Endothelial cell of umbilical vein (primary cell): ENCODE measurements around the gene DIS3L2. TPM values are rescaled to one million over a fixed set of nuclear protein-coding genes. Genes with fewer than 3 reads are reported as not detected.

Experiments used
- BruUV-seq: library from RNA; stranded (reverse); fragments of 400-500 nt; replicated peaks from 2 replicates; lab custom pipeline; 2021; lab: Mats Ljungman, UMichigan
- CTCF ChIA-PET: fragments of 300-600, 350-600 bp; sonication (Branson Sonifier 250); formaldehyde crosslinking; loops from one replicate; lab custom pipeline; 2021; ENCODE audit warnings: antibody characterized with exemption, inconsistent platforms; lab: Charles Lee
- POLR2A ChIA-PET: fragments of 300-600, 350-600 bp; sonication (Branson Sonifier 250); formaldehyde crosslinking; loops from one replicate; lab custom pipeline; 2021; ENCODE audit warnings: antibody characterized with exemption, inconsistent platforms; lab: Charles Lee
- DNase-seq: peaks from one replicate; pipeline ENCODE4 v3.0.0-alpha.2; 2011; ENCODE audit warnings: low read depth, low spot score
- FAIRE-seq: peaks from 2 replicates; lab custom pipeline; 2011; peaks lifted over from hg19 to GRCh38; lab: Jason Lieb, UNC
- H2AFZ ChIP-seq: 2 replicates; pipeline ENCODE4 v1.6.0; 2012; ENCODE audit warnings: low read depth, low read length, control low read depth, inconsistent platforms
- H3K27ac ChIP-seq: 2 replicates; pipeline ENCODE4 v1.5.1; 2011; ENCODE audit warnings: low read depth, mild to moderate bottlenecking, control low read depth, low read length, moderate library complexity; ENCODE audit not compliant: insufficient read depth
- H3K27me3 ChIP-seq, 2 experiments: 2 replicates each; pipeline versions ENCODE4 v1.6.0 to v1.6.1; 2011; ENCODE audit warnings: low read length in 2 of 2, mixed read lengths in 1 of 2; ENCODE audit not compliant: control insufficient read depth in 2 of 2, insufficient read depth in 2 of 2
- H3K36me3 ChIP-seq, 2 experiments: 2 replicates in 1 of 2; 3 replicates in 1 of 2; pipeline ENCODE4 v1.5.1; 2011; ENCODE audit warnings: low read length in 2 of 2, mild to moderate bottlenecking in 1 of 2, moderate library complexity in 1 of 2; ENCODE audit not compliant: control insufficient read depth in 2 of 2, insufficient read depth in 2 of 2; ENCODE audit errors: extremely low read depth in 1 of 2
- H3K4me1 ChIP-seq: 3 replicates; pipeline ENCODE4 v1.5.1; 2011; ENCODE audit warnings: mild to moderate bottlenecking, low read length; ENCODE audit not compliant: control insufficient read depth, insufficient read depth; ENCODE audit errors: extremely low read depth
- H3K4me2 ChIP-seq: 2 replicates; pipeline ENCODE4 v1.6.1; 2011; ENCODE audit warnings: low read length, control low read depth, mixed read lengths; ENCODE audit not compliant: insufficient read depth
- H3K4me3 ChIP-seq, 3 experiments: fragments of 200-600 bp in 1 of 3; sonication (generic), shearing (Covaris generic) in 1 of 3; replicated peaks in 1 of 3; 2 replicates each; pipeline ENCODE4 v1.5.1; 2011 to 2016; ENCODE audit warnings: control low read depth in 3 of 3, low read length in 3 of 3, mild to moderate bottlenecking in 2 of 3, inconsistent platforms in 1 of 3, low read depth in 1 of 3, moderate library complexity in 1 of 3; ENCODE audit not compliant: insufficient read depth in 1 of 3
- H3K79me2 ChIP-seq: 2 replicates; pipeline ENCODE4 v1.6.0; 2012; ENCODE audit warnings: low read length, inconsistent platforms; ENCODE audit not compliant: control insufficient read depth, insufficient read depth
- H3K9ac ChIP-seq: replicated peaks from 2 replicates; pipeline ENCODE3; 2011; ENCODE audit warnings: low read length, control low read depth; ENCODE audit not compliant: insufficient read depth; ENCODE audit errors: extremely low read depth
- H3K9me1 ChIP-seq: replicated peaks from 3 replicates; pipeline ENCODE4 v1.6.0; 2011; ENCODE audit warnings: mild to moderate bottlenecking, low read length; ENCODE audit not compliant: control insufficient read depth, insufficient read depth; ENCODE audit errors: extremely low read depth
- H3K9me3 ChIP-seq: replicated peaks from 2 replicates; pipeline ENCODE4 v1.5.1; 2012; ENCODE audit warnings: low read length, inconsistent platforms; ENCODE audit not compliant: control insufficient read depth, insufficient read depth
- H4K20me1 ChIP-seq: replicated peaks from 2 replicates; pipeline ENCODE3; 2011; ENCODE audit warnings: mild to moderate bottlenecking, low read length; ENCODE audit not compliant: control insufficient read depth, insufficient read depth; ENCODE audit errors: extremely low read depth
- CTCF ChIP-seq, 2 donors: IDR thresholded peaks; 1 replicate in 1 of 2; 2 replicates in 1 of 2; pipeline ENCODE4 v1.5.1; 2011; ENCODE audit warnings: low read length in 2 of 2, mild to moderate bottlenecking in 2 of 2, moderate library complexity in 2 of 2, control low read depth in 1 of 2, inconsistent platforms in 1 of 2, low read depth in 1 of 2; ENCODE audit not compliant: insufficient read depth in 1 of 2; ENCODE audit errors: extremely low read depth in 1 of 2
- EZH2 ChIP-seq: IDR thresholded peaks from 2 replicates; pipeline ENCODE4 v1.6.1; 2012; ENCODE audit warnings: borderline replicate concordance, low read depth, mild to moderate bottlenecking, moderate library complexity, low read length, inconsistent platforms; ENCODE audit not compliant: severe bottlenecking
- FOS ChIP-seq: IDR thresholded peaks from 2 replicates; pipeline ENCODE4 v1.6.1; 2011; ENCODE audit warnings: mild to moderate bottlenecking, low read length, moderate library complexity, borderline replicate concordance; ENCODE audit not compliant: insufficient read depth
- GATA2 ChIP-seq: IDR thresholded peaks from 2 replicates; pipeline ENCODE4 v1.7.0; 2011; ENCODE audit warnings: low read depth, mild to moderate bottlenecking, moderate library complexity, mixed read lengths, low read length; ENCODE audit not compliant: insufficient read length, insufficient read depth
- JUN ChIP-seq: IDR thresholded peaks from 2 replicates; pipeline ENCODE4 v1.6.1; 2011; ENCODE audit warnings: borderline replicate concordance, low read depth; ENCODE audit not compliant: insufficient read length, insufficient read depth
- MAX ChIP-seq: IDR thresholded peaks from 2 replicates; pipeline ENCODE4 v1.6.1; 2011; ENCODE audit not compliant: insufficient read depth, insufficient read length
- MYC ChIP-seq: IDR thresholded peaks from one replicate; pipeline ENCODE4 v1.6.1; 2011; ENCODE audit warnings: mild to moderate bottlenecking, low read depth, low read length
- POLR2A ChIP-seq: IDR thresholded peaks from 2 replicates; pipeline ENCODE4 v1.6.1; 2012; ENCODE audit warnings: low read depth, mild to moderate bottlenecking, control low read depth, low read length
- POLR2AphosphoS5 ChIP-seq: IDR thresholded peaks from 2 replicates; pipeline ENCODE4 v1.6.1; 2012; ENCODE audit warnings: low read depth, mild to moderate bottlenecking, control low read depth, low read length, moderate library complexity; ENCODE audit not compliant: insufficient read depth
- dilution Hi-C: fragments of 300-500 bp; cut with MboI; formaldehyde crosslinking; loops from one replicate; pipeline ENCODE4 v1.15.0; 2019; ENCODE audit warnings: low sequenced_read_pairs; ENCODE audit not compliant: extremely low pct_ligation_motif_present
- intact Hi-C: fragments of 100-400 bp; cut with micrococcal nuclease; formaldehyde crosslinking; loops from one replicate; pipeline ENCODE4 v1.10.0; 2022
- polyA plus RNA-seq, 4 experiments: library from polyadenylated mRNA; depleted of rRNA in 3 of 4; stranded (reverse) in 3 of 4; unstranded in 1 of 4; fragments of >200 nt; gene quantifications; 2 replicates each; pipeline versions ENCODE4 v1.2.1 to v1.2.3, GENCODE V29; 2011 to 2012; ENCODE audit warnings: missing spikeins in 1 of 4
- total RNA-seq: library from RNA; stranded (reverse); gene quantifications from 2 replicates; pipeline ENCODE4 v1.2.3, GENCODE V29; 2021

Gene DIS3L2
- total and polyA plus RNA-seq, 2 donors (not counting 3 experiments of a cell fraction or from before 2014, with no cell fraction given) = 14.6 to 31.2 TPM

- FAIRE-seq = no peak
- TF ChIP-seq CTCF (IDR thresholded peaks at IDR 0.05; ENCODE audit: extremely low read depth in 1 of 2, insufficient read depth in 1 of 2, low read depth in 1 of 2, low read length in 2 of 2) (no peak), FOS (no peak), JUN (no peak), POLR2A (no peak), POLR2AphosphoS5 (no peak), MYC (no peak), EZH2 (no peak), GATA2 (no peak), MAX (no peak)
These were observed 411.0 kb downstream of the DIS3L2 start for GRCh38 chr2:232372231-232373208.

More at GRCh38 chr2:232372231-232373208, 411.0 kb downstream of the DIS3L2 start:
- CTCF ChIA-PET = interaction anchor here (1.3 to 1.6 kb wide), 3 partner anchors 36 to 472 kb away, joined by 3 to 7 read pairs (median 4); no protein-coding TSS in a partner anchor
- Histone ChIP-seq H3K79me2 (no peaks in the 10 kb centered on the region), H3K4me3 (no peak overlapping the region), H3K27me3 (peaks cover 5 to 13% of the 10 kb centered on the region in 2 experiments), H4K20me1 (no peaks in the 10 kb centered on the region), H3K9ac (no peak overlapping the region), H3K27ac (no peak overlapping the region), H3K4me2 (no peak overlapping the region), H2AFZ (no peak overlapping the region), H3K9me1 (no peaks in the 10 kb centered on the region), H3K9me3 (no peaks in the 10 kb centered on the region), H3K4me1 (no peaks in the 10 kb centered on the region), H3K36me3 (no peaks in the 10 kb centered on the region)
- intact Hi-C loops (no loop called here), dilution Hi-C loops (no loop called here)
- no TSS peak for BruUV-seq
- DNase-seq = no peak
- POLR2A ChIA-PET = no interaction called here
